ENCODE measurements around the gene AIRE.

DNA sequence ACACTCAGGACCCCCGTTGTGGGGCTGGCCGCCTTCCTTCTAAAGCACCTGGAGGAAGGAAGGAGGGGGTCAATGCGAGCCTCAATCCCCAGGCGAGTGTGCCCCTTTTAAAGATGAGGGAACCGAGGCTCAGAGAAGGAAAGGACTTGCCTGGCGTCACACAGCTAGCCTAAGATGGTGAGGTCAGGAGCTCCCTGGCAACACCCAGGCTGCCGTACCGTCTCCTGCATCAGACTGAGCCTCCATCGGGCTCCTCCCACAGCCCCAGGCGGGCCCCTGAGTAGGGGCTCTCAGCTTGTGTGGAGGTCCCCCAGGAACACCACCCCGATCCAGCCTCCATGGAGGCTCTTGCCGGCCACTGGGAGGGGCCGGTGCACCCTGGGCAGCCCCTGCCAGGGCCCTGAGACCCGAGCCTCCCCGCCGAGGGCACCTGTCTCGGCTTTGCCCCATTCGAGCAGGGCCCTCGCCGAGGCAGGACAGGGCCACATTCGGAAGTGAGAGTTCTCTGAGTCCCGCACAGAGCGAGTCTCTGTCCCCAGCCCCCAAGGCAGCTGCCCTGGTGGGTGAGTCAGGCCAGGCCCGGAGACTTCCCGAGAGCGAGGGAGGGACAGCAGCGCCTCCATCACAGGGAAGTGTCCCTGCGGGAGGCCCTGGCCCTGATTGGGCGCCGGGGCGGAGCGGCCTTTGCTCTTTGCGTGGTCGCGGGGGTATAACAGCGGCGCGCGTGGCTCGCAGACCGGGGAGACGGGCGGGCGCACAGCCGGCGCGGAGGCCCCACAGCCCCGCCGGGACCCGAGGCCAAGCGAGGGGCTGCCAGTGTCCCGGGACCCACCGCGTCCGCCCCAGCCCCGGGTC, at the start of gene AIRE:
- TF ChIP-seq, protein P1, sequence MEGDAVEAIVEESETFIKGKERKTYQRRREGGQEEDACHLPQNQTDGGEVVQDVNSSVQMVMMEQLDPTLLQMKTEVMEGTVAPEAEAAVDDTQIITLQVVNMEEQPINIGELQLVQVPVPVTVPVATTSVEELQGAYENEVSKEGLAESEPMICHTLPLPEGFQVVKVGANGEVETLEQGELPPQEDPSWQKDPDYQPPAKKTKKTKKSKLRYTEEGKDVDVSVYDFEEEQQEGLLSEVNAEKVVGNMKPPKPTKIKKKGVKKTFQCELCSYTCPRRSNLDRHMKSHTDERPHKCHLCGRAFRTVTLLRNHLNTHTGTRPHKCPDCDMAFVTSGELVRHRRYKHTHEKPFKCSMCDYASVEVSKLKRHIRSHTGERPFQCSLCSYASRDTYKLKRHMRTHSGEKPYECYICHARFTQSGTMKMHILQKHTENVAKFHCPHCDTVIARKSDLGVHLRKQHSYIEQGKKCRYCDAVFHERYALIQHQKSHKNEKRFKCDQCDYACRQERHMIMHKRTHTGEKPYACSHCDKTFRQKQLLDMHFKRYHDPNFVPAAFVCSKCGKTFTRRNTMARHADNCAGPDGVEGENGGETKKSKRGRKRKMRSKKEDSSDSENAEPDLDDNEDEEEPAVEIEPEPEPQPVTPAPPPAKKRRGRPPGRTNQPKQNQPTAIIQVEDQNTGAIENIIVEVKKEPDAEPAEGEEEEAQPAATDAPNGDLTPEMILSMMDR (conservative IDR thresholded peaks at IDR 0.05 in 1 of 2, IDR thresholded peaks at IDR 0.05 in 1 of 2; ENCODE audit: extremely low read depth in 1 of 2, insufficient read depth in 1 of 2, low read depth in 1 of 2, low read length in 2 of 2), result no peak
- TF ChIP-seq EZH2 (IDR thresholded peaks at IDR 0.05; ENCODE audit: borderline replicate concordance, low read length), result no peak

Measured in mammary epithelial cell (primary cell).